Osteoblast (primary cell): ENCODE data around the gene CCSER2. TPM values are rescaled to one million over a fixed set of nuclear protein-coding genes. Genes with fewer than 3 reads are reported as not detected.

Experiments used
- DNase-seq: peaks from one replicate; pipeline ENCODE4 v3.0.0; 2011; ENCODE audit warnings: low spot score, mixed read lengths; ENCODE audit not compliant: insufficient read length; ENCODE audit errors: missing footprints
- H2AFZ ChIP-seq: 2 replicates; pipeline ENCODE4 v1.6.0; 2011; ENCODE audit warnings: mild to moderate bottlenecking, low read length
- H3K27ac ChIP-seq: 2 replicates; pipeline ENCODE4 v1.5.1; 2011; ENCODE audit warnings: mild to moderate bottlenecking, low read depth, low read length, moderate library complexity
- H3K27me3 ChIP-seq: 2 replicates; pipeline ENCODE4 v1.6.0; 2012; ENCODE audit warnings: mild to moderate bottlenecking, control low read depth, inconsistent platforms, low read length, moderate library complexity; ENCODE audit not compliant: insufficient read depth
- H3K36me3 ChIP-seq: 2 replicates; pipeline ENCODE4 v1.5.1; 2011; ENCODE audit warnings: mild to moderate bottlenecking, low read length, control low read depth, moderate library complexity; ENCODE audit not compliant: insufficient read depth
- H3K4me1 ChIP-seq: 2 replicates; pipeline ENCODE4 v1.5.1; 2011; ENCODE audit warnings: mild to moderate bottlenecking, low read length, control low read depth, moderate library complexity; ENCODE audit not compliant: insufficient read depth
- H3K4me2 ChIP-seq: 2 replicates; pipeline ENCODE4 v1.6.0; 2011; ENCODE audit warnings: mild to moderate bottlenecking, low read length; ENCODE audit not compliant: insufficient read depth
- H3K4me3 ChIP-seq: fragments of 200-600 bp; sonication (generic); 3 replicates; pipeline ENCODE4 v1.5.1; 2012; ENCODE audit warnings: mild to moderate bottlenecking, low read length, inconsistent platforms; ENCODE audit not compliant: insufficient read depth
- H3K79me2 ChIP-seq: 2 replicates; pipeline ENCODE4 v1.6.0; 2012; ENCODE audit warnings: mild to moderate bottlenecking, low read length, control low read depth, inconsistent platforms; ENCODE audit not compliant: insufficient read depth
- H3K9me3 ChIP-seq: 2 replicates; pipeline ENCODE4 v1.5.1; 2011; ENCODE audit warnings: low read depth, low read length, control low read depth
- H4K20me1 ChIP-seq: 2 replicates; pipeline ENCODE4 v1.6.0; 2012; ENCODE audit warnings: mild to moderate bottlenecking, low read length, control low read depth; ENCODE audit not compliant: insufficient read depth
- total RNA-seq: library from RNA; depleted of rRNA; stranded (reverse); fragments of >200 nt; gene quantifications from 2 replicates; pipeline ENCODE4 v1.2.3, GENCODE V29; 2012
- TF ChIP-seq, protein P1 (sequence below): IDR thresholded peaks from 2 replicates; pipeline ENCODE4 v1.5.1; 2011; ENCODE audit warnings: mild to moderate bottlenecking, low read depth, low read length, moderate library complexity; ENCODE audit errors: extremely low read depth

The CCSER2 gene
- total RNA-seq, 1 donor = 58.3 TPM

- H3K4me1 ChIP-seq = peaks cover 16% of the 10 kb centered on the region
- H3K36me3 ChIP-seq = no peaks in the 10 kb centered on the region
- TF ChIP-seq, protein P1, sequence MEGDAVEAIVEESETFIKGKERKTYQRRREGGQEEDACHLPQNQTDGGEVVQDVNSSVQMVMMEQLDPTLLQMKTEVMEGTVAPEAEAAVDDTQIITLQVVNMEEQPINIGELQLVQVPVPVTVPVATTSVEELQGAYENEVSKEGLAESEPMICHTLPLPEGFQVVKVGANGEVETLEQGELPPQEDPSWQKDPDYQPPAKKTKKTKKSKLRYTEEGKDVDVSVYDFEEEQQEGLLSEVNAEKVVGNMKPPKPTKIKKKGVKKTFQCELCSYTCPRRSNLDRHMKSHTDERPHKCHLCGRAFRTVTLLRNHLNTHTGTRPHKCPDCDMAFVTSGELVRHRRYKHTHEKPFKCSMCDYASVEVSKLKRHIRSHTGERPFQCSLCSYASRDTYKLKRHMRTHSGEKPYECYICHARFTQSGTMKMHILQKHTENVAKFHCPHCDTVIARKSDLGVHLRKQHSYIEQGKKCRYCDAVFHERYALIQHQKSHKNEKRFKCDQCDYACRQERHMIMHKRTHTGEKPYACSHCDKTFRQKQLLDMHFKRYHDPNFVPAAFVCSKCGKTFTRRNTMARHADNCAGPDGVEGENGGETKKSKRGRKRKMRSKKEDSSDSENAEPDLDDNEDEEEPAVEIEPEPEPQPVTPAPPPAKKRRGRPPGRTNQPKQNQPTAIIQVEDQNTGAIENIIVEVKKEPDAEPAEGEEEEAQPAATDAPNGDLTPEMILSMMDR = no peak
- H3K79me2 ChIP-seq = no peaks in the 10 kb centered on the region
- no peaks in the 10 kb centered on the region for H3K9me3 ChIP-seq
- no peak for DNase-seq
- no peaks in the 10 kb centered on the region for H3K27me3 ChIP-seq
- H3K4me2 ChIP-seq = no peak overlapping the region
- no peak overlapping the region for H3K4me3 ChIP-seq
- no peak overlapping the region for H3K27ac ChIP-seq
- H2AFZ ChIP-seq = no peak overlapping the region
- H4K20me1 ChIP-seq = no peaks in the 10 kb centered on the region
Observed at GRCh38 chr10:84298057-84298456, 30.3 kb upstream of the CCSER2 start.

GRCh38 chr10:84302223-84302622 is 26.2 kb upstream of the CCSER2 start:
- H4K20me1 ChIP-seq = no peaks in the 10 kb centered on the region
- H3K27me3 ChIP-seq = no peaks in the 10 kb centered on the region
- peaks cover under 1% of the 10 kb centered on the region for H3K4me1 ChIP-seq
- DNase-seq = no peak
- no peak overlapping the region for H3K27ac ChIP-seq
- TF ChIP-seq, protein P1 = no peak
- H3K36me3 ChIP-seq = no peaks in the 10 kb centered on the region
- no peaks in the 10 kb centered on the region for H3K79me2 ChIP-seq
- no peak overlapping the region for H3K4me2 ChIP-seq
- H2AFZ ChIP-seq = no peak overlapping the region
- no peaks in the 10 kb centered on the region for H3K9me3 ChIP-seq
- H3K4me3 ChIP-seq = no peak overlapping the region

DNA sequence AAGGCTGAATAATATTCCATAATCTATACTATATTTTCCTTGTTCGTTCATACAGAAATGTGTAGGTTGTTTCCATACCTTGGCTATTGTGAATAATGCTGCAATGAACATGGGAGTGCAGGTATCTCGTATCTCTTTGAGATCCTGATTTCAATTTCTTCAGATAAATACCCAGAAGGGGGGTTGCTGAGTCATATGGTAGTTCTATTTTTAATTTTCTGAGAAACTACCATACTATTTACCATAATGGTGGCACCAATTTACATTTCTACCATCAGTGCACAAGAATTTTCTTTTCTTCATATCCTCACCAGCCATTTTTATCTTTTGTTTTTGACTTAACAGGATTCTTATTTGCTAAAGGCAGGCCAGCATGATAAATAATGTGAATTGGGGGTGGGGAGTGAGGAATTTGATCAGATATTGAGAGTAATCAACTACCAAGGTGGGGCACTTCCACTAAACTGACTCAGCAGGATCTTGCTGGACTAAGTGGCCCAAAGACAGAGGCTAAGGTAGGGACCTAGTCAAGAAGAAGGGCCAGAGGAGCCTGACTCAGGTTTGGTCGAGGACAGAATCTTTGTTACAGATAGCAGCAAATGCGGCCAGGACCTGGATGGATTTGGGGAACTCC is 21.5 kb upstream of the CCSER2 start:
- H3K27ac ChIP-seq = no peak overlapping the region
- H2AFZ ChIP-seq = no peak overlapping the region
- H3K36me3 ChIP-seq = no peaks in the 10 kb centered on the region
- H3K4me3 ChIP-seq = no peak overlapping the region
- no peaks in the 10 kb centered on the region for H3K79me2 ChIP-seq
- no peaks in the 10 kb centered on the region for H3K9me3 ChIP-seq
- no peak overlapping the region for H3K4me2 ChIP-seq
- TF ChIP-seq, protein P1 = no peak
- peaks cover 19% of the 10 kb centered on the region for H3K4me1 ChIP-seq
- DNase-seq = no peak
- no peaks in the 10 kb centered on the region for H4K20me1 ChIP-seq
- no peaks in the 10 kb centered on the region for H3K27me3 ChIP-seq

- H3K27ac ChIP-seq = peak overlapping the region; percentile 49
- DNase-seq = no peak
- TF ChIP-seq, protein P1 = no peak
Observed at GRCh38 chr10:84308021-84308420, 20.4 kb upstream of the CCSER2 start.

More at GRCh38 chr10:84308021-84308420, 20.4 kb upstream of the CCSER2 start:
- H3K4me2 ChIP-seq = no peak overlapping the region
- no peaks in the 10 kb centered on the region for H3K9me3 ChIP-seq
- no peaks in the 10 kb centered on the region for H3K79me2 ChIP-seq
- H3K4me1 ChIP-seq = peaks cover 19% of the 10 kb centered on the region
- no peaks in the 10 kb centered on the region for H3K27me3 ChIP-seq
- no peaks in the 10 kb centered on the region for H3K36me3 ChIP-seq
- no peaks in the 10 kb centered on the region for H4K20me1 ChIP-seq
- H2AFZ ChIP-seq = no peak overlapping the region
- no peak overlapping the region for H3K4me3 ChIP-seq
